ENCODE measurements around the gene BRMS1.
"Not testable (repeated sequence)": the region's sequence is repeated elsewhere in the genome, so short reads cannot be mapped to it uniquely, and the experiment has no call there.

Gene BRMS1, protein sequence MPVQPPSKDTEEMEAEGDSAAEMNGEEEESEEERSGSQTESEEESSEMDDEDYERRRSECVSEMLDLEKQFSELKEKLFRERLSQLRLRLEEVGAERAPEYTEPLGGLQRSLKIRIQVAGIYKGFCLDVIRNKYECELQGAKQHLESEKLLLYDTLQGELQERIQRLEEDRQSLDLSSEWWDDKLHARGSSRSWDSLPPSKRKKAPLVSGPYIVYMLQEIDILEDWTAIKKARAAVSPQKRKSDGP

DNA sequence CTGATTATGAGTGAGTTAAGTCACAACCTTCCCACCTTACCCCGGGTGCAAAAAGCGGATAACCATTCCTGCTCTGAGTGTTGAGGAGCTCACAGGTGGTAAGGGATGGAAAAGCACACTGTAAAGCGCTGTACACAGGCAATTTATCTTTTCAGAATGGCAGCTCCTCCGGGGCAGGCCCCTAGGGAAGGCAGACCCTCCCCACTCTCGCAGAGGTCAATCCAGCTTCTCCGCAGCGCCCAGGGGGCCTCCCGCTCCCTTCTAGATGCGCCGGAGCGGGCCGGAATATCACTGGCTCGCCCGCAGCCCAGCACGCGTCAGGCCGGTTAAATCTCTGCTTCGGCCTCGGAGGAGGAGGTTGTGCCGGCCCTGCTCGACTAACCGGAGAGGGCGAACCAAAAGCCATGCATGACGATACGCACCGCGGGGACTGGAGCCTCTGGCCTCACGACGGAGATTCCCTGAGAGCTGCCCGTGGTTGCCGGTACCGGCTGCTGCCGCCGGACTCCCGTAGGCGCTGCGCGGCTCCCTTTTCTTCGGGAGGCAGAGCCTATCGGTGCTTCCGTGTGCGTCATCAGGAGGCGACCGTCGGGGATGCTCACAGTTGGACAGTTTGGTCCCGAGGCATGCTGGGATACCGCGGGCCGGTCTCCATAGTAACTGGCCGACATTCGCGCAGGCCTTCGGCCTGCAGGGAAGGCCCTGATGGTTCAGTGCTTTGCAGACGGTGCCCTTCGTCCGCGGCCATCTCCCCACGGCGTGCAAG is at the start of gene BRMS1:
TSS of gene BRMS1 (minus strand) at position 555 of the 766 bp plus-strand sequence. CDS start 2,870 bp downstream, outside the sequence.
- DNase-seq (ENCODE audit: low read depth): peak; percentile 97

DNA sequence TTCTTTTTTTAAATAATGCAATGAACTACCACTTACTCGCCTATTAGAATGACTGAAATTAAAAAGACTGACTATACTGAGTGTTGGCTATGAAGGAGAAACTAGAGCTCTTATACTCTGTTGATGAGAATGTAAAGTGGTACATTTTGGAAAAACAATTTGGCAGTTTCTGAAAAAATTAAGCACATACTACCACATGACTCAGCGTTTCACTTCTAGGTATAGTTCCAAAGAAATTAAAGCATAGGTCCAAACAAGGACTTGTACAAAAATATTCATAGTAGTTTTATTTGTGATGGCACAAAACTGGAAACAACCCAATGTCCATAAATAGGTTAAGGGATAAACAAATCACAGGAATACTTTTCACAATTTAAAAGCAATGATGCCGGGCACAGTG is 49.0 kb upstream of the BRMS1 start:
- DNase-seq (ENCODE audit: low read depth): no peak

DNA sequence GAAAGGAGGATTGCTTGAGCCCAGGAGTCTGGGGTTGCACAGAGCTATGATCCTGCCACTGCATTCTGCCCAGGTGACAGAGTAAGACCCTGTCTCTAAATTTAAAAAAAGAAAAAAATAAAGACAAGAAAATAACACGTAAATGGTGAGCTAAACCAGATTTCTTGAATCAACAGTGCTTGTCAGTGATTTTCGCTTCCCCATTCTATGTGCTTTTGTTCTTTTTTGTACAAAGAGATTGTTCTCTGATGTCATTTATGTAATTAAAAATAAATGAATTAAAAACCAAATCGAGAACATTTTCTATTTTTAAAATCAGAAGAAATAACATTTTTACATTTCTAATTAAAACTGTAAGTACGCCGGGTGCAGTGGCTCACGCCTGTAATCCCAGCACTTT is 46.4 kb upstream of the BRMS1 start:
- no peak for DNase-seq (ENCODE audit: low read depth)

- DNase-seq (ENCODE audit: low read depth): peak; percentile 62
Observed at GRCh38 chr11:66388780-66389386, 44.0 kb upstream of the BRMS1 start.

DNA sequence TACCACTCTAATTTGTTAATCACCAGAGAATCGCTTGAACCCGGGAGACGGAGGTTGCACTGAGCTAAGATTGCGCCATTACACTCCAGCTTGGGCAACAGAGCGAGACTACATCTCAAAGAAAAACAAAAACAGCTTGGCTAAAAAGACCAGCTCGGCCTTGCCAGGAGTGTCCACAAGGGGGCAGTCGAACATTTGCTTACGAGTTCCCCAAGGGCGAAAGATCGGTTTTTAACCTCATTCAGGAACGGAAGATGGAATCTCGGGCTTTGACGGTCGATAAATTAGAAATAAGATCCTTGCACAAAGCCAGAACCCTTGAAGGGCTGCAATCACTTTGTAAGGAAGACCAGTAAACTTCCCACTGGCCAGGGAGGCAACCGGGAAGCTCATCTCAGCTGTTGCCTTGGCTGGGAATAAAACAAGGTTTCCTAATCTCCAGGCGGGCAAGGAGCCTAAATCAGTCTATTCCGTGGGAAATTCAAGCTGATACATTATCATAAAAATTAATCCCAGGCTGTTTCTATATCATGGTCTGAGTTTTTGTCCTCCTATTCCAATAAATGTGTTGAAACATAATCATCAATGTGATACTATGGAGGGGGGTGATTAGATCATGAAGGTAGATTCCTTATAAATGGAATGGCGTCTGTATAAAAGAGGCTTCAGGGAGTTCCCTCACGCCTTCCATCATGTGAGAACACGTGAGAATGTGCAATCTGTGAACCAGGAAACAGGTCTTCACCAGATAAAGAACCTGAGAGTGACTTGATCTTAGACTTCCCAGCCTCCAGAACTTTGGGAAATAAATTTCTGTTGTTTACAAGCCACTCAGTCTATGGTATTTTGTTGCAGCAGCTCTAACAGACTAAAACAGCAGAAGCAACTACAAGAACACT is 41.5 kb upstream of the BRMS1 start:
- peak; percentile 83 for DNase-seq (ENCODE audit: low read depth)

DNA sequence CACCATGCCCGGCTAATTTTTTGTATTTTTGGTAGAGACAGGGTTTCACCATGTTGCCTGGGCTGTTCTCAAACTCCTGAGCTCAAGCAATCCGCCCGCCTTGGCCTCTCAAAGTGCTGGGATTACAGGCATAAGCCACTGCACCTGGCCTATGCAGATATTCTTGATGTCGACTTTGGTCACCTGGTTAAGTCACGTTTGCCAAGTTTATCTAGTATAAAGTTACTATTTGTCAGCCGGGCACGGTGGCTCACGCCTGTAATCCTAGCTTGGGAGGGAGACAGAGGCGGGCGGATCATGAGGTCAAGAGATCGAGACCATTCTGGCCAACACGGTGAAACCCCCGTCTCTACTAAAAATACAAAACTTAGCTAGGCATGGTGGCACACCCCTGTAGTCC is 39.4 kb upstream of the BRMS1 start:
- DNase-seq (ENCODE audit: low read depth): not testable (repeated sequence)

GRCh38 chr11:66380264-66380663 is 35.4 kb upstream of the BRMS1 start:
- not testable (repeated sequence) for DNase-seq (ENCODE audit: low read depth)

DNA sequence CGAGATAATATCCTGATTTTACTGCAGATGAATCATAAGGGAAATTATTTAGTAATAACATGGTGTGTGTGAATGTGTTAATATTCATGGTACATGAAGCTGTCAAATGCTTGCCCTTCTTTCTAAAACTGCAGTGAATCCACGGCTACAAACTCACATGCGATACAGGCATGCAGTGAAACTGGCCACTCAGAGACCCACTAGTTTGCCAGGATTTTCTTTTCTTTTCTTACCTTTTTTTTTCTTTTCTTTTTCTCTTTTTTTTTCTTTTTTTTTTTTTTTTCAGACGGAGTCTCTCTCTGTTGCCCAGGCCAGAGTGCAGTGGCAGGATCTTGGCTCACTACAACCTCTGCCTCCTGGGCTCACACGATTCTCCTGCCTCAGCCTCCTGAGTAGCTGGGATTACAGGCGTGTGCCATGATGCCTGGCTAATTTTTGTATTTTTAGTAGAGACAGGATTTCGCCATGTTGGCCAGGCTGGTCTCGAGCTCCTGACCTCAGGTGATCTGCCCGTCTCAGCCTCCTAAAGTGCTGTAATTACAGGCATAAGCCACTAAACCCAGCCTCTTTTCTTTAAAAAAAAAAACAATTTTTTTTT is 28.9 kb upstream of the BRMS1 start:
- not testable (repeated sequence) for DNase-seq (ENCODE audit: low read depth)

- DNase-seq (ENCODE audit: low read depth): no peak
Observed at GRCh38 chr11:66373265-66373664, 28.4 kb upstream of the BRMS1 start.

DNA sequence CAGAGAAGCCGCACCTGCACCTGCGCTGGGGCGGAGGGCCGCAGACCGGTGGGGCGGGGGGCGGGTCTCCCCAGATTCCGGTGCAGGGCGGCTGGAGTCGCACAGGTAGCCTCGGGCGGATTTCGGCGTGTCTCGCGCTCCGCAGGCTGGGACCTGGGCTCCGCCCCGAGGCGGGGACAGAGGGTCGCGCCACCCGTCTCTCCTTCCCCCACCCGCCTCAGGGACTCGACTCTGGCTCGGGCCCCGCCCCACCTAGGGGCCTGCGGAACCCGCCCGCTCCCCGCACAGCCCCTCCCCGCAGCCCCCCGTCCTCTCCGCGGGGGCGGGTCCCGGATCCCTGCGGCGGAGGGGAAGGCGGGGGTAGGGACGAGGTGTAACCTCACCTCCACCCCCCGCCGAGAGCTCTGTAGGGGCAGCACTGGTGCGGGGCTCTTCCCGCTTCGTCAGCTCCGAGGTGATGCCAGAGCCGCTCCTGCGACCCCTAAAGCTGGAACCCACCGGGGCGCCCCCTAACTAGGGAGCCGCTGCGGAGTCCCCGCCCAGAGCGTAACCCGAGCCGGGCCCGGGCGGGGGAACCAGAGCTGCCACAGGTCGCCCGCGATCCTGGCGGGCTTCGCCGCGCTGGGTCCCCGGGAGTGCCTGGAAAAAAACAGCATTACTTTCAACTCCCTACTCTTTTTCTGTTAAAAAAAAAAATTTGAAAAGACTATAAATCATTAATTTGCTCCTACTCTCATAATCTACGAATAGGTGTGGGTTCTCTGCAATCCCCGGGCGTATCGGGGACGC is 26.9 kb upstream of the BRMS1 start, which contains the start of gene SLC29A2:
TSS of gene SLC29A2 (minus strand) at position 134 of the 789 bp plus-strand sequence. CDS start 169 bp downstream, outside the sequence.
- no peak for DNase-seq (ENCODE audit: low read depth)

DNA sequence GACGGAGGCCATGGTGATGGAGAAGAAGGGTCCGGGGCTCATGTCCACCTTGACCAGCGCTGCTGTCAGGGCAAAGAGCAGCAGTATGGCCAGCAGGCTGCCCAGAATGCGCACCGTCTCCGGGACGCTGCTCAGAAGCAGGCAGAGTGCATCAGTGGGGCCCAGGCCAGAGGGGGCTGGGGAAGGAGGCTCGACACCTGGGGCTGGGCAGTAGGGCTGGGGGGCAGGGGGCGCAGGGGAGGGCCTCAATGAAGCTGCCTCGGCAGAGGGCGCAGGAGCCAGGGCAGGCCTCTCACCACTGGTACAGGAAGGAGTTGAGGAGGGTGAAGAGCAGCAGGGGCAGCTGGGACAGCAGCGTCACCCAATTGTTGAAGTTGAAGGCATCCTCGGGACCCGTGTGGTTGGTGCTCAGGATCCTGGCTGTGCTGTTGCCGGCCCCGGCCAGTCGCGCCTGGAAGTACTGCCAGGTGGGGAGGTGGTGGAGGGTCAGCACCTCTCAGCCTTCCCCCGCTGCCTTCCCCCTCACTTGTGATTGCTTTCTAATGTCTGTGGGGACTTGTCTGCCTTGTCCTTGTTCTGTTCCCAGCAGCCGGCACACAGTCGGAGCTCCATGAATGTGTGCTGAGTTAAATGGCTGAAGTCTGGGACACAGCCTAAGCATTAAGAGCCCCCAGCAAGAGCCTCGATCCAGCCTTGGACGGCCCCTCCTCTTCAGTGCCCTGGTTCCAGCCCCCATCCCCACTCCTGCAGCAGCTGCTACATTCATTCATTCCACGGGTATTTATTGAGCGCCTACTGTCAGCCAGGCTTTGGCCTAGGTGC is 24.4 kb upstream of the BRMS1 start:
- no peak for DNase-seq (ENCODE audit: low read depth)

- DNase-seq (ENCODE audit: low read depth): no peak
Observed at GRCh38 chr11:66368484-66368883, 23.6 kb upstream of the BRMS1 start.

GRCh38 chr11:66367561-66368312 is 22.8 kb upstream of the BRMS1 start:
- DNase-seq (ENCODE audit: low read depth): no peak

DNA sequence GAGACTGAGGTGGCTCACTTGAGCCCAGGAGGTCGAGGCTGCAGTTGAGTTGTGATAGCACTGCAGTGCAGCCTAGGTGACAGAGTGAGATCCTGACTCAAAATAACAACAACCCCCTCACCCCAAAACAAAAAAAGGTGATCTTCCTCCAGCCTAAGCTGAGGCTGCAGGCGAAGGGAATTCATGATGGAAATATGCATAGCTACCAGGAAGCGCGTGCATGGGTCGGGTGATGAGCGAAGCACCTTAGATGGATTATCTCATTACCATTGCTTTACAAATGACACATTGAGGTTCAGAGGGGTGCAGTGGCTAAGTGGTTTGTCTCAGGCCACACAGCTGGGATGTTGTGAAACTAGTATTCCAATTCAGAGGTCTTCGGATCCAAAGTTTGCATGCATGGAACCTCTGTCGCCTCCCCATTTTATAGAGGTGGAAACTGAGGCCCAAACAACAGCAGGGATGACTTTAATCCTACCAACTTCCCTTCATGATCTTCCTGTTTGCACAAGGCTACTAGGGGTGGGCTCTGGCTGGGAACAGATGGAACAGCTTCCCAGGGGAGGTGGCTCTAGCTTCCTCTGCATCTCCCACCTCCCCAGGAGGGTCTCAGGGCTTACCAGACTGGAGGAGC is 22.1 kb upstream of the BRMS1 start:
- DNase-seq (ENCODE audit: low read depth): no peak

GRCh38 chr11:66365711-66366619 is 21.1 kb upstream of the BRMS1 start:
- DNase-seq (ENCODE audit: low read depth): no peak

DNA sequence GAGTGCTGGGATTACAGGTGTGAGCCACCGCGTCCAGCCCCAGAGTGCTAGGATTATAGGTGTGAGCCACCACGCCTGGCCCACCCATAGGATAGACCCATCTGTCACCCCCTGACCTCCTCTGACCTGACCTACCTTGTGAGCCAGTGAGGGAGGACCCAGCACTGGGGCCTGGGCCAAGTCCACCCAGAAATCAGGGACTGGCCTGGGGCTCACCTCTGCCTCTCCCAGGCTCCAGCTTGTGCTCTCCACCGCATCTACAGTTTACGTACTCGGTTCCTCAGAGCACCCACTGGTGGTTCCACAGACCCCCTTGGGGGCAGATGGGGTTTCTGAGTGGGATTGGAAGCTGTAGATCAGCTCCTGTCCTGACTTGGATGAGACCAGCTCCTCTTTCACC is 20.3 kb upstream of the BRMS1 start:
- DNase-seq (ENCODE audit: low read depth): no peak

GRCh38 chr11:66363805-66364535 is 19.1 kb upstream of the BRMS1 start:
- DNase-seq (ENCODE audit: low read depth): no peak

All from fibroblast of gingiva (primary cell).